LNCAP (cell line): Measurements from ENCODE around the gene MANEAL.

ENCODE experiments used
- CTCF ChIP-seq: fragments of 450-650 bp; IDR thresholded peaks from 2 replicates; pipeline ENCODE4 v1.5.1; 2017; ENCODE audit warnings: mild to moderate bottlenecking

MANEAL gene

DNA sequence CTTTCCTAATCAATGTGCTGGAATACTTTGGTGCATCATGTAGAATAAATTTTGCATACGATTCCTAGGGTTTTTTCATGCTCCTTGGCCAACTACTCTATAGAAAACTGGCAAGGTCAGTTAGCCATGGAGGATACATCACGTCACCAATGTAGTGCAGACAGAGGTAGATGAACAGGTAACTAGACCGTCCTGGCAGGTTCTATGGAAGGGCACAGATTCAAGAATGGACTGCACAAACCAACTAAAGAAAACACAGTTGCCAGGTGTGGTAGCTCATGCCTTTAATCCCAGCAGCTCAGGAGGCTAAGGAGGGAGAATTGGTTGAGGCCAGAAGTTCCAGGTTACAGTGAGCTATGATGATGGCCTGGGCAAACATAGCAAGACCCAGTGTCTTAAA lies 55.8 kb downstream of the MANEAL start:
- no peak for TF ChIP-seq CTCF

- TF ChIP-seq CTCF = no peak
Measured at GRCh38 chr1:37850352-37850955, 56.8 kb downstream of the MANEAL start.
